ENCODE measurements around the gene KY. TPM values are rescaled to one million over a fixed set of nuclear protein-coding genes. Genes with fewer than 3 reads are reported as not detected.

Gene KY
- total RNA-seq, 1 donor from 2014 or later: 0.29 TPM

GRCh38 chr3:134609821-134610431 lies 40.9 kb downstream of the KY start:
- Histone ChIP-seq H3K4me1 (peaks cover 9% of the 10 kb centered on the region), H3K27ac (no peak overlapping the region), H3K36me3 (no peaks in the 10 kb centered on the region), H3K9me3 (no peaks in the 10 kb centered on the region), H3K27me3 (no peaks in the 10 kb centered on the region), H3K4me3 (no peak overlapping the region)
- intact Hi-C loops (cut with DNase I): no loop called here
- no peak for ATAC-seq
- no peak for TF ChIP-seq CTCF (IDR thresholded peaks at IDR 0.05)
- DNase-seq: no peak

GRCh38 chr3:134608771-134609435 lies 41.9 kb downstream of the KY start:
- no peak for DNase-seq
- intact Hi-C loops (cut with DNase I): no loop called here
- no peak for TF ChIP-seq CTCF (IDR thresholded peaks at IDR 0.05)
- no peak for ATAC-seq
- no peak overlapping the region for H3K4me3 ChIP-seq
- no peak overlapping the region for H3K27ac ChIP-seq
- H3K36me3 ChIP-seq: no peaks in the 10 kb centered on the region
- H3K4me1 ChIP-seq: peaks cover 9% of the 10 kb centered on the region
- no peaks in the 10 kb centered on the region for H3K27me3 ChIP-seq
- no peaks in the 10 kb centered on the region for H3K9me3 ChIP-seq

GRCh38 chr3:134608023-134608770 lies 42.6 kb downstream of the KY start:
- no peak for ATAC-seq
- H3K27me3 ChIP-seq: no peaks in the 10 kb centered on the region

GRCh38 chr3:134607054-134608022 lies 43.5 kb downstream of the KY start:
- Histone ChIP-seq H3K27me3 (no peaks in the 10 kb centered on the region), H3K27ac (no peak overlapping the region), H3K4me3 (no peak overlapping the region), H3K4me1 (peaks cover 9% of the 10 kb centered on the region), H3K9me3 (no peaks in the 10 kb centered on the region), H3K36me3 (no peaks in the 10 kb centered on the region)
- ATAC-seq: no peak
- intact Hi-C loops (cut with DNase I): no loop called here
- DNase-seq: no peak
- TF ChIP-seq CTCF (IDR thresholded peaks at IDR 0.05): no peak

More at GRCh38 chr3:134608023-134608770, 42.6 kb downstream of the KY start:
- peaks cover 9% of the 10 kb centered on the region for H3K4me1 ChIP-seq
- intact Hi-C loops (cut with DNase I): no loop called here
- H3K27ac ChIP-seq: no peak overlapping the region
- no peak for DNase-seq
- no peaks in the 10 kb centered on the region for H3K36me3 ChIP-seq
- H3K4me3 ChIP-seq: no peak overlapping the region
- no peaks in the 10 kb centered on the region for H3K9me3 ChIP-seq
- TF ChIP-seq CTCF (IDR thresholded peaks at IDR 0.05): no peak
